WTC11 (cell line): Measurements from ENCODE around the gene CACNA1A. TPM values are rescaled to one million over a fixed set of nuclear protein-coding genes. Genes with fewer than 3 reads are reported as not detected.

Source experiments
- ATAC-seq: fragments of 200-7000 bp; cut with Tn5 transposase; 2 replicates; pipeline ENCODE4 v1.10.0; 2021; ENCODE audit warnings: mild to moderate bottlenecking, moderate library complexity
- CTCF ChIA-PET: fragments of 300-600 bp; sonication (Branson Sonifier 250); formaldehyde crosslinking; loops from one replicate; lab custom pipeline; 2021; ENCODE audit warnings: antibody characterized with exemption; lab: Charles Lee
- POLR2A ChIA-PET: fragments of 350-600 bp; sonication (Branson Sonifier 250); formaldehyde crosslinking; loops from one replicate; lab custom pipeline; 2021; ENCODE audit warnings: antibody characterized with exemption; lab: Charles Lee
- DNase-seq: peaks from one replicate; pipeline ENCODE4 v3.0.0; 2021; ENCODE audit warnings: low spot score
- H3K27ac Mint-ChIP-seq: 2 replicates; pipeline ENCODE4 v1.8.0; 2021; ENCODE audit warnings: mixed read lengths
- H3K27me3 Mint-ChIP-seq: 2 replicates; pipeline ENCODE4 v1.8.0; 2021; ENCODE audit warnings: low read depth, mild to moderate bottlenecking, moderate library complexity, mixed read lengths
- H3K36me3 Mint-ChIP-seq: 2 replicates; pipeline ENCODE4 v1.8.0; 2021; ENCODE audit warnings: mixed read lengths
- H3K4me1 Mint-ChIP-seq: 2 replicates; pipeline ENCODE4 v1.8.0; 2022; ENCODE audit warnings: mixed read lengths
- H3K4me3 Mint-ChIP-seq: 2 replicates; pipeline ENCODE4 v1.8.0; 2021; ENCODE audit warnings: mild to moderate bottlenecking, moderate library complexity, mixed read lengths
- H3K9me3 Mint-ChIP-seq: 2 replicates; pipeline ENCODE4 v1.8.0; 2021; ENCODE audit warnings: mixed read lengths
- AR ChIP-seq: fragments of 250-450 bp; sonication (Bioruptor Pico); IDR thresholded peaks from 2 replicates; pipeline ENCODE4 v1.9.0; 2021; ENCODE audit warnings: mild to moderate bottlenecking
- ATF6 ChIP-seq: sonication (generic); formaldehyde crosslinking; IDR thresholded peaks from 2 replicates; pipeline ENCODE4 v1.8.1; 2023; ENCODE audit warnings: mild to moderate bottlenecking, missing genetic modification reagents
- E2F1 ChIP-seq: sonication (generic); formaldehyde crosslinking; IDR thresholded peaks from 2 replicates; pipeline ENCODE4 v1.8.0; 2022; ENCODE audit warnings: mild to moderate bottlenecking, missing genetic modification reagents
- FOXP4 ChIP-seq: sonication (generic); formaldehyde crosslinking; IDR thresholded peaks from 2 replicates; pipeline ENCODE4 v1.8.0; 2022; ENCODE audit warnings: mild to moderate bottlenecking, missing genetic modification reagents
- MAX ChIP-seq: sonication (generic); formaldehyde crosslinking; IDR thresholded peaks from 2 replicates; pipeline ENCODE4 v1.8.0; 2022; ENCODE audit warnings: mild to moderate bottlenecking, missing genetic modification reagents
- NFE2L1 ChIP-seq: sonication (generic); formaldehyde crosslinking; IDR thresholded peaks from 2 replicates; pipeline ENCODE4 v1.8.1; 2023; ENCODE audit warnings: missing genetic modification reagents
- PREB ChIP-seq: sonication (generic); formaldehyde crosslinking; IDR thresholded peaks from 2 replicates; pipeline ENCODE4 v1.8.1; 2022; ENCODE audit warnings: mild to moderate bottlenecking, missing genetic modification reagents, moderate library complexity, borderline replicate concordance
- PRRX2 ChIP-seq: fragments of 250-450 bp; sonication (Bioruptor Pico); IDR thresholded peaks from 2 replicates; pipeline ENCODE4 v1.8.0; 2021; ENCODE audit warnings: mild to moderate bottlenecking
- SP1 ChIP-seq: sonication (generic); formaldehyde crosslinking; conservative IDR thresholded peaks from 2 replicates; pipeline ENCODE4 v1.8.1; 2022; ENCODE audit warnings: missing genetic modification reagents
- STAT6 ChIP-seq: sonication (generic); formaldehyde crosslinking; conservative IDR thresholded peaks from 2 replicates; pipeline ENCODE4 v1.8.1; 2023; ENCODE audit warnings: mild to moderate bottlenecking, low read depth, missing genetic modification reagents, moderate library complexity
- ZNF121 ChIP-seq: sonication (generic); formaldehyde crosslinking; IDR thresholded peaks from 2 replicates; pipeline ENCODE4 v1.8.0; 2023; ENCODE audit warnings: missing genetic modification reagents
- ZNF317 ChIP-seq: sonication (generic); formaldehyde crosslinking; IDR thresholded peaks from 2 replicates; pipeline ENCODE4 v1.8.1; 2023; ENCODE audit warnings: low read depth, mild to moderate bottlenecking, moderate library complexity, missing genetic modification reagents, borderline replicate concordance
- ZNF425 ChIP-seq: fragments of 250-450 bp; sonication (Bioruptor Pico); conservative IDR thresholded peaks from 2 replicates; pipeline ENCODE4 v1.9.0; 2021; ENCODE audit warnings: mild to moderate bottlenecking
- ZNF532 ChIP-seq: fragments of 250-450 bp; sonication (Bioruptor Pico); IDR thresholded peaks from 2 replicates; pipeline ENCODE4 v1.9.0; 2021; ENCODE audit warnings: mild to moderate bottlenecking, borderline replicate concordance
- total RNA-seq: library from RNA; stranded (reverse); gene quantifications from 3 replicates; pipeline ENCODE4 v1.2.3, GENCODE V29; 2021

Gene CACNA1A
- total RNA-seq, 1 experiment from 2014 or later: 28.9 TPM

GRCh38 chr19:13162724-13163608, 343.3 kb downstream of the CACNA1A start (continued):
- peak; percentile 72 for TF ChIP-seq FOXP4 (CRISPR knock-in tag)

GRCh38 chr19:13160557-13160956, 345.7 kb downstream of the CACNA1A start:
- Mint-ChIP-seq H3K36me3 (no peaks in the 10 kb centered on the region), H3K27ac (peak overlapping the region; percentile 53; the same call in 1 of the 2 replicates), H3K4me3 (no peak overlapping the region), H3K27me3 (no peaks in the 10 kb centered on the region), H3K9me3 (no peaks in the 10 kb centered on the region), H3K4me1 (peaks cover 51% of the 10 kb centered on the region)
- ATAC-seq (no peak), DNase-seq (no peak)
- ChIA-PET CTCF (interaction anchor here (2.3 kb wide), 1 partner anchor 35 kb away, joined by 10 read pairs; no protein-coding TSS in a partner anchor), POLR2A (interaction anchor here (8.6 kb wide), 1 partner anchor 6 kb away, joined by 167 read pairs; no protein-coding TSS in a partner anchor)
- TF ChIP-seq ATF6 (CRISPR knock-in tag) (no peak), E2F1 (CRISPR knock-in tag) (no peak), MAX (CRISPR knock-in tag) (no peak), STAT6 (CRISPR knock-in tag) (no peak), ZNF425 (CRISPR knock-in tag) (no peak), ZNF121 (no peak), PREB (CRISPR knock-in tag) (no peak), SP1 (CRISPR knock-in tag) (no peak), NFE2L1 (CRISPR knock-in tag) (no peak), PRRX2 (CRISPR knock-in tag) (no peak), ZNF532 (CRISPR knock-in tag) (no peak), ZNF317 (CRISPR knock-in tag) (no peak), AR (no peak)
